Neural progenitor cell (in vitro differentiated cells): ENCODE measurements around the gene PIAS3.

Source experiments
- EZH2 ChIP-seq: fragments of 200-600 bp; sonication (generic); IDR thresholded peaks from 2 replicates; pipeline ENCODE4 v1.6.1; 2017; ENCODE audit warnings: antibody characterized with exemption, mild to moderate bottlenecking, moderate library complexity
- EZH2phosphoT487 ChIP-seq: fragments of 200-600 bp; sonication (generic); IDR thresholded peaks from 2 replicates; pipeline ENCODE4 v1.6.1; 2017; ENCODE audit warnings: antibody characterized with exemption
- TF ChIP-seq, protein P1 (sequence below): fragments of 200-600 bp; sonication (generic); IDR thresholded peaks from 2 replicates; pipeline ENCODE4 v1.5.1; 2017; ENCODE audit warnings: antibody characterized with exemption, mild to moderate bottlenecking

DNA sequence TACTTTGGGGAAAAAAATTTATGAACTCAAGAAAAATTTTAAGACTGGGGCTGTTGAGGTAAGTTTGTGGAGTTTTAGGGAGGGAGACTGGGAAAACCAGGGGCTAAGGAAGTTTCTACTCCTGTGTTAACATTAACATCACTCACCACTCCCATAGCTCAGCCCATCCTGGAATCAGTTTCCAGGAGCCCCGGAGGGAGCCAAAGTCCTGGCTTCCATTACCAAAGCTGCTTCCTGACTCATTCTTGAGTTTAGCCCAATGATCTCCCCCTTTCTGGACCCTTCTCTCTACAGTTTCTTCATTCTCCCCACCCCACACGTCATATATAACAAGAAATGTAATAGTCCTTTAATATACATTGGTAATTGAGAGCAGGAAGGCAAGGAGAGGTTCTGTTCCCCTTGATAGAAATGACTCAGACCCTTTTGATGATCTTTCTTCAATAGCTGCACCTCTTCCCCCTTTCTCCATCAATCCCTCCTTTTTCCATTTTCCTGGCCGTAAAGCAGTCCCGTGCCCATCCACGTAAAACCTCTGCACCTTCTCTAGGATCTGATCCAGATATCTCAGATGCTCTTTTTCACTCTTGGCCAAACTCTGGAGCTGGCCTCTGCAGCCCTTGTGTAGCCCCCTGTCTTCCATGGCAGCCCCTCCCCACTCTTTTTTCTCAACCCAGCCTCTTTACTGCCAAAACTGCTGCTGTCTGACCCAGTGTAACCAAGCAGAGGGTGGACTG, 4.6 kb upstream of the PIAS3 start:
- TF ChIP-seq EZH2 = no peak
- TF ChIP-seq, protein P1, sequence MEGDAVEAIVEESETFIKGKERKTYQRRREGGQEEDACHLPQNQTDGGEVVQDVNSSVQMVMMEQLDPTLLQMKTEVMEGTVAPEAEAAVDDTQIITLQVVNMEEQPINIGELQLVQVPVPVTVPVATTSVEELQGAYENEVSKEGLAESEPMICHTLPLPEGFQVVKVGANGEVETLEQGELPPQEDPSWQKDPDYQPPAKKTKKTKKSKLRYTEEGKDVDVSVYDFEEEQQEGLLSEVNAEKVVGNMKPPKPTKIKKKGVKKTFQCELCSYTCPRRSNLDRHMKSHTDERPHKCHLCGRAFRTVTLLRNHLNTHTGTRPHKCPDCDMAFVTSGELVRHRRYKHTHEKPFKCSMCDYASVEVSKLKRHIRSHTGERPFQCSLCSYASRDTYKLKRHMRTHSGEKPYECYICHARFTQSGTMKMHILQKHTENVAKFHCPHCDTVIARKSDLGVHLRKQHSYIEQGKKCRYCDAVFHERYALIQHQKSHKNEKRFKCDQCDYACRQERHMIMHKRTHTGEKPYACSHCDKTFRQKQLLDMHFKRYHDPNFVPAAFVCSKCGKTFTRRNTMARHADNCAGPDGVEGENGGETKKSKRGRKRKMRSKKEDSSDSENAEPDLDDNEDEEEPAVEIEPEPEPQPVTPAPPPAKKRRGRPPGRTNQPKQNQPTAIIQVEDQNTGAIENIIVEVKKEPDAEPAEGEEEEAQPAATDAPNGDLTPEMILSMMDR = no peak
- TF ChIP-seq EZH2phosphoT487 = no peak
